Measurements from ENCODE around the gene APH1A. TPM values are rescaled to one million over a fixed set of nuclear protein-coding genes. Genes with fewer than 3 reads are reported as not detected.
A peak's percentile ranks its signal among the peaks of the same experiment; 100 is the strongest.

Gene APH1A
- total and polyA plus RNA-seq, 2 of the 13 experiments (the other 11 are each of a cell fraction or from before 2014, with no cell fraction given), result 114 to 130 TPM

DNA sequence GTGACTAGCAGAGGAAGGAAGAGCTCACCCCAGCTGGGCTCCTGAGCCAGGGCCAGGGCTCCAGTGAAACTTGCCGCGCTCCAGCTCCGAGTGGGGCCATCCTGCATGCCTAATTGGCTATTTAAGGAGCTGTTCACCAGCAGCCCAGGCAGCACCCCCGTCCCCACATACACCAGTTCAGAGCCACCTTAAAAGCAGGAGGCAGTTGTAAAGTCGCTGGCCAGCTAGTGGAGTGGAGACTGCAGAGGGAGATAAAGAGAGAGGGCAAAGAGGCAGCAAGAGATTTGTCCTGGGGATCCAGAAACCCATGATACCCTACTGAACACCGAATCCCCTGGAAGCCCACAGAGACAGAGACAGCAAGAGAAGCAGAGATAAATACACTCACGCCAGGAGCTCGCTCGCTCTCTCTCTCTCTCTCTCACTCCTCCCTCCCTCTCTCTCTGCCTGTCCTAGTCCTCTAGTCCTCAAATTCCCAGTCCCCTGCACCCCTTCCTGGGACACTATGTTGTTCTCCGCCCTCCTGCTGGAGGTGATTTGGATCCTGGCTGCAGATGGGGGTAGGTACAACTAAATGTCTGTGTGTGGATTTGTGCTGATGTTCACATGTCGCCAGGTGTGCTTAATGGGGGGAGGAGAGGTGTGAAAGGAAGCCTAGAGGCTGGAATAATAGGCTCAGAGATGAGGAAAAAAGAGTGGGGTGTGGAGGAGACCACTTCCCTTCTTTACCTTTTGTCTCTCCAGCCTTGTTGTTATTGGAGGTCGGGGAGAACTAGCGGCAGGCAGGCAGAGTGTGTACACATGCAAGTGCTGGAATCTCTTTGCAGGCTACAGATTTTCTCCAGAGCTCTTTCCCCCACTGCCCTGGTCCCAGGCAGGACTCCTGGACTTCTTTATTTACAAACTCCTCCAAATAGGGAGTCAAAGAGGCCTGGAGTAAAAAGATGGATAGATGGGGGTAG, 10.9 kb downstream of the APH1A start, which contains the start of gene CA14 (continued):
- TF ChIP-seq ETS1 (CRISPR knock-in tag; IDR thresholded peaks at IDR 0.05) (no peak), MZF1 (CRISPR knock-in tag; IDR thresholded peaks at IDR 0.05; ENCODE audit: borderline replicate concordance) (no peak), POLR2G (IDR thresholded peaks at IDR 0.05; ENCODE audit: low read depth, low read length) (no peak), ZNF143 (CRISPR knock-in tag; IDR thresholded peaks at IDR 0.05) (no peak), ZNF839 (CRISPR knock-in tag; IDR thresholded peaks at IDR 0.05; ENCODE audit: borderline replicate concordance) (no peak), SMAD9 (CRISPR knock-in tag; IDR thresholded peaks at IDR 0.05) (no peak), KMT2A (CRISPR knock-in tag; IDR thresholded peaks at IDR 0.05) (no peak), STAG1 (CRISPR knock-in tag; IDR thresholded peaks at IDR 0.05) (no peak), PHF5A (CRISPR knock-in tag; IDR thresholded peaks at IDR 0.05; ENCODE audit: low read depth, unreplicated experiment) (no peak), ZFP90 (CRISPR knock-in tag; IDR thresholded peaks at IDR 0.05; ENCODE audit: borderline replicate concordance) (0 out of 2 replicates have a peak, but pooled peaks have one; percentile 58)

Measured in HepG2 (cell line).